ENCODE measurements around the gene AMMECR1L. TPM values are rescaled to one million over a fixed set of nuclear protein-coding genes. Genes with fewer than 3 reads are reported as not detected.
A peak's percentile ranks its signal among the peaks of the same experiment; 100 is the strongest.
"Not testable (repeated sequence)": the region's sequence is repeated elsewhere in the genome, so short reads cannot be mapped to it uniquely, and the experiment has no call there.

AMMECR1L gene
- total and polyA plus RNA-seq, 5 donors, result 5.4 to 12.1 (median 10.2) TPM

- DNase-seq (no peak), ATAC-seq (no peak)
- H3K27ac ChIP-seq (ENCODE audit: low read length), result peak overlapping the region; percentile 11
- 27% methylated on average over 8 of the region's 8 CpGs for WGBS
- H3K4me3 ChIP-seq (ENCODE audit: low read length), result peak overlapping the region; percentile 29
- no peaks in the 10 kb centered on the region for H3K9me3 ChIP-seq (ENCODE audit: control insufficient read depth, low read length)
- intact Hi-C loops (cut with DNase I), result no loop called here
- H3K4me1 ChIP-seq (ENCODE audit: control insufficient read depth, insufficient read depth, low read length), result peaks cover 4% of the 10 kb centered on the region
- H3K27me3 ChIP-seq (ENCODE audit: control insufficient read depth, insufficient read depth), result no peaks in the 10 kb centered on the region
Observed at GRCh38 chr2:127887082-127887775, 1.5 kb upstream of the AMMECR1L start.

- peak overlapping the region; percentile 97 for H3K27ac ChIP-seq (ENCODE audit: low read length)
- H3K9me3 ChIP-seq (ENCODE audit: control insufficient read depth, low read length); DNase-seq; intact Hi-C loops (cut with DNase I); H3K27me3 ChIP-seq (ENCODE audit: control insufficient read depth, insufficient read depth); H3K4me1 ChIP-seq (ENCODE audit: control insufficient read depth, insufficient read depth, low read length): not testable (repeated sequence)
- H3K4me3 ChIP-seq (ENCODE audit: low read length), result peak overlapping the region; percentile 56
- WGBS, result 1% methylated on average over 25 of the region's 32 CpGs
- ATAC-seq, result peak; percentile 63 to 70
Observed at GRCh38 chr2:127886593-127886935, 808 bp upstream of the AMMECR1L start.

- H3K9me3 ChIP-seq (ENCODE audit: control insufficient read depth, low read length); intact Hi-C loops (cut with DNase I); H3K4me1 ChIP-seq (ENCODE audit: control insufficient read depth, insufficient read depth, low read length); H3K27me3 ChIP-seq (ENCODE audit: control insufficient read depth, insufficient read depth): not testable (repeated sequence)
- under 1% methylated on average over 41 of the region's 61 CpGs for WGBS
- H3K27ac ChIP-seq (ENCODE audit: low read length), result peak overlapping the region; percentile 60
- ATAC-seq (peak; percentile 42 to 47), DNase-seq (peak; percentile 62 to 88 (median 86))
- peak overlapping the region; percentile 50 for H3K4me3 ChIP-seq (ENCODE audit: low read length)
Observed at GRCh38 chr2:127884861-127885740, 655 bp downstream of the AMMECR1L start.

- H3K4me3 ChIP-seq (ENCODE audit: low read length), result peak overlapping the region; percentile 50
- ATAC-seq (no peak), DNase-seq (no peak)
- intact Hi-C loops (cut with DNase I), result no loop called here
- no peaks in the 10 kb centered on the region for H3K9me3 ChIP-seq (ENCODE audit: control insufficient read depth, low read length)
- no peaks in the 10 kb centered on the region for H3K27me3 ChIP-seq (ENCODE audit: control insufficient read depth, insufficient read depth)
- peaks cover 4% of the 10 kb centered on the region for H3K4me1 ChIP-seq (ENCODE audit: control insufficient read depth, insufficient read depth, low read length)
- H3K27ac ChIP-seq (ENCODE audit: low read length), result peak overlapping the region; percentile 46
- WGBS, result 22% methylated on average over 10 of the region's 10 CpGs
Observed at GRCh38 chr2:127884436-127884835, 1.3 kb downstream of the AMMECR1L start.

GRCh38 chr2:127879899-127880298 lies 5.9 kb downstream of the AMMECR1L start:
- no peaks in the 10 kb centered on the region for H3K9me3 ChIP-seq (ENCODE audit: control insufficient read depth, low read length)
- intact Hi-C loops (cut with DNase I), result no loop called here
- H3K27me3 ChIP-seq (ENCODE audit: control insufficient read depth, insufficient read depth), result no peaks in the 10 kb centered on the region
- no peak for DNase-seq
- no peak overlapping the region for H3K4me3 ChIP-seq (ENCODE audit: low read length)
- H3K27ac ChIP-seq (ENCODE audit: low read length), result no peak overlapping the region
- peaks cover 8% of the 10 kb centered on the region for H3K4me1 ChIP-seq (ENCODE audit: control insufficient read depth, insufficient read depth, low read length)
- no peak for ATAC-seq
- 93% methylated on average over 5 of the region's 5 CpGs for WGBS

GRCh38 chr2:127877626-127878025 lies 8.1 kb downstream of the AMMECR1L start:
- Histone ChIP-seq H3K9me3 (ENCODE audit: control insufficient read depth, low read length) (no peaks in the 10 kb centered on the region), H3K27me3 (ENCODE audit: control insufficient read depth, insufficient read depth) (no peaks in the 10 kb centered on the region), H3K27ac (ENCODE audit: low read length) (no peak overlapping the region), H3K4me1 (ENCODE audit: control insufficient read depth, insufficient read depth, low read length) (peaks cover 12% of the 10 kb centered on the region), H3K4me3 (ENCODE audit: low read length) (no peak overlapping the region)
- DNase-seq (no peak), ATAC-seq (no peak)
- 97% methylated on average over 3 of the region's 3 CpGs for WGBS
- intact Hi-C loops (cut with DNase I), result no loop called here

- H3K27ac ChIP-seq (ENCODE audit: low read length), result no peak overlapping the region
- no peak for ATAC-seq
- WGBS, result 92% methylated on average over 2 of the region's 2 CpGs
- no peak overlapping the region for H3K4me3 ChIP-seq (ENCODE audit: low read length)
- H3K4me1 ChIP-seq (ENCODE audit: control insufficient read depth, insufficient read depth, low read length), result peaks cover 14% of the 10 kb centered on the region
- intact Hi-C loops (cut with DNase I), result no loop called here
- H3K9me3 ChIP-seq (ENCODE audit: control insufficient read depth, low read length), result no peaks in the 10 kb centered on the region
- no peaks in the 10 kb centered on the region for H3K27me3 ChIP-seq (ENCODE audit: control insufficient read depth, insufficient read depth)
- no peak for DNase-seq
Observed at GRCh38 chr2:127877136-127877535, 8.6 kb downstream of the AMMECR1L start.

GRCh38 chr2:127874378-127875269 lies 11.1 kb downstream of the AMMECR1L start:
- H3K27me3 ChIP-seq (ENCODE audit: control insufficient read depth, insufficient read depth), result no peaks in the 10 kb centered on the region
- H3K4me1 ChIP-seq (ENCODE audit: control insufficient read depth, insufficient read depth, low read length), result peaks cover 14% of the 10 kb centered on the region
- H3K27ac ChIP-seq (ENCODE audit: low read length), result no peak overlapping the region
- no peak overlapping the region for H3K4me3 ChIP-seq (ENCODE audit: low read length)
- peak in 1 of 2 donors; percentile 8 for ATAC-seq
- 69% methylated on average over 7 of the region's 7 CpGs for WGBS
- intact Hi-C loops (cut with DNase I), result no loop called here
- DNase-seq, result no peak
- H3K9me3 ChIP-seq (ENCODE audit: control insufficient read depth, low read length), result no peaks in the 10 kb centered on the region

GRCh38 chr2:127873707-127874303 lies 12.0 kb downstream of the AMMECR1L start:
- Histone ChIP-seq H3K4me1 (ENCODE audit: control insufficient read depth, insufficient read depth, low read length) (peaks cover 14% of the 10 kb centered on the region), H3K27ac (ENCODE audit: low read length) (peak overlapping the region; percentile 55), H3K27me3 (ENCODE audit: control insufficient read depth, insufficient read depth) (no peaks in the 10 kb centered on the region), H3K4me3 (ENCODE audit: low read length) (no peak overlapping the region), H3K9me3 (ENCODE audit: control insufficient read depth, low read length) (no peaks in the 10 kb centered on the region)
- peak in 1 of 3 donors; percentile 65 for DNase-seq
- intact Hi-C loops (cut with DNase I), result no loop called here
- peak; percentile 62 to 88 for ATAC-seq
- 48% methylated on average over 14 of the region's 14 CpGs for WGBS

- Histone ChIP-seq H3K4me1 (ENCODE audit: control insufficient read depth, insufficient read depth, low read length) (peaks cover 12% of the 10 kb centered on the region), H3K9me3 (ENCODE audit: control insufficient read depth, low read length) (no peaks in the 10 kb centered on the region), H3K4me3 (ENCODE audit: low read length) (no peak overlapping the region), H3K27ac (ENCODE audit: low read length) (no peak overlapping the region), H3K27me3 (ENCODE audit: control insufficient read depth, insufficient read depth) (no peaks in the 10 kb centered on the region)
- DNase-seq (no peak), ATAC-seq (no peak)
- intact Hi-C loops (cut with DNase I), result no loop called here
Observed at GRCh38 chr2:127872354-127872753, 13.4 kb downstream of the AMMECR1L start.

Measured in right cardiac atrium (tissue), 5 donors.